ENCODE results near the gene TRIM47. TPM values are rescaled to one million over a fixed set of nuclear protein-coding genes. Genes with fewer than 3 reads are reported as not detected.

Gene TRIM47
- total and polyA plus RNA-seq, 2 of the 13 experiments (the other 11 are each of a cell fraction or from before 2014, with no cell fraction given): 33.5 to 82.0 TPM

DNA sequence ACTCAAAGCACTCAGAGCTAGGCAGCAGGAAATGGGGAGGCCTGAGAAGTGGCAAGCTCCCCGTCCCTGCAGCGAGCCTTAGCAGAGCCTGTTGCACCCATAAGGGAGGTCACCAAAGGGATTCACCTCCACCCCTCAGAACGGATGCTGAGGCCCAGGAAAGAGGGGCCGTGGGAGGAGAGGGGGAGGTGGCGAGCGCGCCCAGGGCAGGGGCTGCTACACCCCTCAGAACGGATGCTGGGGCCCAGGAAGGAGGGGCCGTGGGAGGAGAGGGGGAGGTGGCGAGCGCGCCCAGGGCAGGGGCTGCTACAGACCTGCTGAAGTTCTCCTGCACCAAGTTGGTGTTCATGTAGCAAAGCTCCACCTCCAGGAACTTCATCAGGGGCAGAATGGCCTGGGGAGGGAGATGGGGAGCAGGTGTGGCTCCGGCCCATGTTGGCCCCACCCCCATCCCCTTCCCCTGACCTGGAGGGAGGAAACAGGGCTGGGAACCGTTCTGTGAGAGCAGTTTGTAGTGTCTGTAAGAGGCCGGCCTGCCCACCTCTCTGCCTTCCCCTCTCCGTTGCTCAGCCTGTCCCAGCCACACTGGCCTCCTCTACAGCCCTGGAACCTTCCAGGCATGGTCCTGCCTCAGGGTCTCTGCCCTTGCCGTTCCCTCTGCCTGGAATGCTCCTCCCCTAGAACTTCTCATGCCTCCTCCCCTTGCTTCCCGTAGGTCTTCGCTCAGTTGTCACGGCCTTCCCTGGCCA lies 45.6 kb downstream of the TRIM47 start:
- Histone ChIP-seq H3K4me1 (ENCODE audit: insufficient read depth, low read length) (peaks cover 6% of the 10 kb centered on the region), H3K79me2 (ENCODE audit: insufficient read depth, low read length) (no peaks in the 10 kb centered on the region), H3K27me3 (ENCODE audit: control insufficient read depth in 1 of 2, insufficient read depth in 2 of 2, low read length in 2 of 2) (no peaks in the 10 kb centered on the region), H3K27ac (ENCODE audit: extremely low read length, insufficient read depth, low read length) (no peak overlapping the region), H2AFZ (ENCODE audit: low read length) (no peak overlapping the region), H3K36me3 (replicated peaks in 1 of 2; ENCODE audit: control insufficient read depth in 1 of 2, insufficient read depth in 2 of 2, low read length in 2 of 2) (peaks cover 23 to 49% of the 10 kb centered on the region in 2 experiments; a peak in 4 of 5 replicates), H3K9ac (ENCODE audit: insufficient read depth, low read depth, low read length) (no peak overlapping the region), H3K9me3 (ENCODE audit: low read length) (no peaks in the 10 kb centered on the region), H3K4me2 (ENCODE audit: low read depth, low read length) (no peak overlapping the region), H3K4me3 (replicated peaks in 1 of 3; ENCODE audit: insufficient read depth in 1 of 3, low read depth in 2 of 3, low read length in 3 of 3) (no peak overlapping the region), H4K20me1 (ENCODE audit: insufficient read depth, low read length) (no peaks in the 10 kb centered on the region)
- intact Hi-C loops (cut with micrococcal nuclease; ENCODE audit: unreplicated experiment) (no loop called here), in situ Hi-C loops (cut with HindIII; ENCODE audit: extremely low pct_ligation_motif_present, low pct_unique_long_range_greater_than_20kb) (no loop called here)
- ATAC-seq (no peak), DNase-seq (ENCODE audit: low spot score) (no peak), FAIRE-seq (no peak)
- TF ChIP-seq ZNF777 (CRISPR knock-in tag; IDR thresholded peaks at IDR 0.05): no peak
- TF ChIP-seq, protein P1, sequence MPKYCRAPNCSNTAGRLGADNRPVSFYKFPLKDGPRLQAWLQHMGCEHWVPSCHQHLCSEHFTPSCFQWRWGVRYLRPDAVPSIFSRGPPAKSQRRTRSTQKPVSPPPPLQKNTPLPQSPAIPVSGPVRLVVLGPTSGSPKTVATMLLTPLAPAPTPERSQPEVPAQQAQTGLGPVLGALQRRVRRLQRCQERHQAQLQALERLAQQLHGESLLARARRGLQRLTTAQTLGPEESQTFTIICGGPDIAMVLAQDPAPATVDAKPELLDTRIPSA (CRISPR knock-in tag; IDR thresholded peaks at IDR 0.05; ENCODE audit: borderline replicate concordance): no peak
- no peak for TF ChIP-seq FOXA1 (IDR thresholded peaks at IDR 0.05)
- TF ChIP-seq FOXA1 (CRISPR knock-in tag; IDR thresholded peaks at IDR 0.05): no peak
- no peak for TF ChIP-seq ETV5 (CRISPR knock-in tag; IDR thresholded peaks at IDR 0.05; ENCODE audit: borderline replicate concordance)
- no peak for TF ChIP-seq ZNF615 (CRISPR knock-in tag; IDR thresholded peaks at IDR 0.05; ENCODE audit: borderline replicate concordance)
- TF ChIP-seq, protein P2, sequence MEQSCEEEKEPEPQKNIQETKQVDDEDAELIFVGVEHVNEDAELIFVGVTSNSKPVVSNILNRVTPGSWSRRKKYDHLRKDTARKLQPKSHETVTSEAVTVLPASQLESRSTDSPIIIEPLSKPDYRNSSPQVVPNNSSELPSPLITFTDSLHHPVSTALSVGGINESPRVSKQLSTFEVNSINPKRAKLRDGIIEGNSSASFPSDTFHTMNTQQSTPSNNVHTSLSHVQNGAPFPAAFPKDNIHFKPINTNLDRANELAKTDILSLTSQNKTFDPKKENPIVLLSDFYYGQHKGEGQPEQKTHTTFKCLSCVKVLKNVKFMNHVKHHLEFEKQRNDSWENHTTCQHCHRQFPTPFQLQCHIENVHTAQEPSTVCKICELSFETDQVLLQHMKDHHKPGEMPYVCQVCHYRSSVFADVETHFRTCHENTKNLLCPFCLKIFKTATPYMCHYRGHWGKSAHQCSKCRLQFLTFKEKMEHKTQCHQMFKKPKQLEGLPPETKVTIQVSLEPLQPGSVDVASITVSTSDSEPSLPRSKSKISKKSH (CRISPR knock-in tag; IDR thresholded peaks at IDR 0.05; ENCODE audit: borderline replicate concordance): no peak
- no peak for TF ChIP-seq HNRNPK (IDR thresholded peaks at IDR 0.05; ENCODE audit: low read depth, low read length, poor library complexity, severe bottlenecking)
- TF ChIP-seq, protein P3, sequence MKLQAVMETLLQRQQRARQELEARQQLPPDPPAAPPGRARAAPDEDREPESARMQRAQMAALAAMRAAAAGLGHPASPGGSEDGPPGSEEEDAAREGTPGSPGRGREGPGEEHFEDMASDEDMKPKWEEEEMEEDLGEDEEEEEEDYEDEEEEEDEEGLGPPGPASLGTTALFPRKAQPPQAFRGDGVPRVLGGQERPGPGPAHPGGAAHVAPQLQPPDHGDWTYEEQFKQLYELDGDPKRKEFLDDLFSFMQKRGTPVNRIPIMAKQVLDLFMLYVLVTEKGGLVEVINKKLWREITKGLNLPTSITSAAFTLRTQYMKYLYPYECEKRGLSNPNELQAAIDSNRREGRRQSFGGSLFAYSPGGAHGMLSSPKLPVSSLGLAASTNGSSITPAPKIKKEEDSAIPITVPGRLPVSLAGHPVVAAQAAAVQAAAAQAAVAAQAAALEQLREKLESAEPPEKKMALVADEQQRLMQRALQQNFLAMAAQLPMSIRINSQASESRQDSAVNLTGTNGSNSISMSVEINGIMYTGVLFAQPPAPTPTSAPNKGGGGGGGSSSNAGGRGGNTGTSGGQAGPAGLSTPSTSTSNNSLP (IDR thresholded peaks at IDR 0.05; ENCODE audit: low read depth, low read length): no peak
- no peak for TF ChIP-seq ZEB1 (IDR thresholded peaks at IDR 0.05; ENCODE audit: insufficient replicate concordance, low read depth)
- no peak for TF ChIP-seq ZNF20 (CRISPR knock-in tag; IDR thresholded peaks at IDR 0.05)
- no peak for TF ChIP-seq ZNF878 (CRISPR knock-in tag; IDR thresholded peaks at IDR 0.05)
- TF ChIP-seq ZZZ3 (CRISPR knock-in tag; IDR thresholded peaks at IDR 0.05; ENCODE audit: borderline replicate concordance): no peak
- TF ChIP-seq, protein P4, sequence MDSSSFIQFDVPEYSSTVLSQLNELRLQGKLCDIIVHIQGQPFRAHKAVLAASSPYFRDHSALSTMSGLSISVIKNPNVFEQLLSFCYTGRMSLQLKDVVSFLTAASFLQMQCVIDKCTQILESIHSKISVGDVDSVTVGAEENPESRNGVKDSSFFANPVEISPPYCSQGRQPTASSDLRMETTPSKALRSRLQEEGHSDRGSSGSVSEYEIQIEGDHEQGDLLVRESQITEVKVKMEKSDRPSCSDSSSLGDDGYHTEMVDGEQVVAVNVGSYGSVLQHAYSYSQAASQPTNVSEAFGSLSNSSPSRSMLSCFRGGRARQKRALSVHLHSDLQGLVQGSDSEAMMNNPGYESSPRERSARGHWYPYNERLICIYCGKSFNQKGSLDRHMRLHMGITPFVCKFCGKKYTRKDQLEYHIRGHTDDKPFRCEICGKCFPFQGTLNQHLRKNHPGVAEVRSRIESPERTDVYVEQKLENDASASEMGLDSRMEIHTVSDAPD (CRISPR knock-in tag; IDR thresholded peaks at IDR 0.05): no peak
- no peak for TF ChIP-seq ZNF260 (CRISPR knock-in tag; IDR thresholded peaks at IDR 0.05; ENCODE audit: borderline replicate concordance, low read depth)
- ChIA-PET CTCF (ENCODE audit: low intra/inter-chr PET ratio, low total read pairs) (no interaction called here), POLR2A (interaction anchor here (1.5 to 3.2 kb wide), 3 partner anchors 8 to 53 kb away, joined by 3 to 15 read pairs (median 11); partner anchors contain the start of gene UNC13D)
- WGBS (ENCODE audit: low lambda C conversion rate): 90% methylated on average over 20 of the region's 20 CpGs
- BruUV-seq (replicated peaks): no TSS peak

Measured in HepG2 (cell line).